Trophoblast cell (in vitro differentiated cells and primary cell): ENCODE measurements around the gene APP.
A peak's percentile ranks its signal among the peaks of the same experiment; 100 is the strongest.
"Not testable (repeated sequence)": the region's sequence is repeated elsewhere in the genome, so short reads cannot be mapped to it uniquely, and the experiment has no call there.

Experiments
- DNase-seq, 2 donors: peaks; one replicate each; pipeline ENCODE4 v3.0.0-alpha.2; 2016
- H2AFZ ChIP-seq: 2 replicates; pipeline ENCODE4 v1.6.1; 2013; ENCODE audit warnings: low read length, moderate library complexity, mild to moderate bottlenecking; ENCODE audit not compliant: insufficient read depth, poor library complexity
- H2AK5ac ChIP-seq: 2 replicates; pipeline ENCODE4 v1.6.1; 2013; ENCODE audit warnings: mild to moderate bottlenecking, low read length
- H2BK120ac ChIP-seq: 2 replicates; pipeline ENCODE4 v1.6.1; 2013; ENCODE audit warnings: low read length, mild to moderate bottlenecking, moderate library complexity; ENCODE audit not compliant: insufficient read depth, poor library complexity
- H2BK12ac ChIP-seq: 2 replicates; pipeline ENCODE4 v1.6.1; 2013; ENCODE audit warnings: mild to moderate bottlenecking, low read length, moderate library complexity
- H2BK5ac ChIP-seq: 2 replicates; pipeline ENCODE4 v1.6.1; 2013; ENCODE audit warnings: low read length, low read depth, moderate library complexity, mild to moderate bottlenecking; ENCODE audit not compliant: poor library complexity
- H3K14ac ChIP-seq: 2 replicates; pipeline ENCODE4 v1.6.1; 2013; ENCODE audit warnings: mild to moderate bottlenecking, low read length
- H3K18ac ChIP-seq: 2 replicates; pipeline ENCODE4 v1.6.1; 2013; ENCODE audit warnings: mild to moderate bottlenecking, low read length
- H3K23ac ChIP-seq: 2 replicates; pipeline ENCODE4 v1.6.1; 2013; ENCODE audit warnings: low read length
- H3K27ac ChIP-seq: 2 replicates; pipeline ENCODE4 v1.5.1; 2013; ENCODE audit warnings: low read depth, mild to moderate bottlenecking, inconsistent platforms, low read length, moderate library complexity
- H3K27me3 ChIP-seq: 2 replicates; pipeline ENCODE4 v1.6.1; 2013; ENCODE audit warnings: inconsistent platforms, mild to moderate bottlenecking, low read length, moderate library complexity; ENCODE audit not compliant: insufficient read depth
- H3K36me3 ChIP-seq, 2 experiments: 1 replicate in 1 of 2; 2 replicates in 1 of 2; pipeline ENCODE4 v1.6.1; 2013; ENCODE audit warnings: low read length in 2 of 2, mild to moderate bottlenecking in 2 of 2, moderate library complexity in 1 of 2; ENCODE audit not compliant: insufficient read depth in 2 of 2, control insufficient read depth in 1 of 2
- H3K4ac ChIP-seq: 2 replicates; pipeline ENCODE4 v1.6.1; 2013; ENCODE audit warnings: low read depth, mild to moderate bottlenecking, low read length, moderate library complexity
- H3K4me1 ChIP-seq, 2 experiments: 1 replicate in 1 of 2; 2 replicates in 1 of 2; pipeline ENCODE4 v1.6.1; 2013; ENCODE audit warnings: low read length in 2 of 2, mild to moderate bottlenecking in 2 of 2, moderate library complexity in 1 of 2; ENCODE audit not compliant: insufficient read depth in 2 of 2, control insufficient read depth in 1 of 2
- H3K4me2 ChIP-seq: 2 replicates; pipeline ENCODE4 v1.6.1; 2013; ENCODE audit warnings: inconsistent platforms, mild to moderate bottlenecking, low read length, moderate library complexity
- H3K4me3 ChIP-seq: 2 replicates; pipeline ENCODE4 v1.5.1; 2013; ENCODE audit warnings: mild to moderate bottlenecking, low read depth, low read length, inconsistent platforms
- H3K79me1 ChIP-seq: one replicate; pipeline ENCODE4 v1.6.1; 2013; ENCODE audit warnings: low read length
- H3K79me2 ChIP-seq: 2 replicates; pipeline ENCODE4 v1.6.1; 2013; ENCODE audit warnings: low read length, mild to moderate bottlenecking; ENCODE audit not compliant: control insufficient read depth, insufficient read depth, poor library complexity
- H3K9ac ChIP-seq: 2 replicates; pipeline ENCODE4 v1.6.1; 2013; ENCODE audit warnings: mild to moderate bottlenecking, low read length
- H3K9me3 ChIP-seq: 2 replicates; pipeline ENCODE4 v1.6.1; 2013; ENCODE audit warnings: low read depth, mild to moderate bottlenecking, control low read depth, inconsistent platforms, low read length; ENCODE audit not compliant: insufficient read depth
- H4K12ac ChIP-seq: 2 replicates; pipeline ENCODE4 v1.6.1; 2013; ENCODE audit warnings: low read depth, mild to moderate bottlenecking, low read length, moderate library complexity
- H4K8ac ChIP-seq: 2 replicates; pipeline ENCODE4 v1.6.1; 2013; ENCODE audit warnings: low read depth, mild to moderate bottlenecking, low read length, moderate library complexity
- H4K91ac ChIP-seq: one replicate; pipeline ENCODE4 v1.6.1; 2013; ENCODE audit warnings: low read depth, mild to moderate bottlenecking, low read length, moderate library complexity
- WGBS: extraction: QIAGEN DNeasy Blood & Tissue Kit; methylation state at CpG from one replicate; pipeline ENCODE4 v1.1.7; 2013; ENCODE audit warnings: missing lambda C conversion rate; ENCODE audit not compliant: insufficient read length, insufficient coverage; ENCODE audit errors: extremely low coverage; 5-methylcytosine and 5-hydroxymethylcytosine counted together

Gene APP

GRCh38 chr21:25925936-25926335 is 244.6 kb downstream of the APP start:
- Histone ChIP-seq H3K4me2 (no peak overlapping the region), H4K8ac (no peak overlapping the region), H3K14ac (no peak overlapping the region), H2AFZ (no peak overlapping the region), H3K9ac (no peak overlapping the region), H2AK5ac (no peak overlapping the region), H3K27ac (no peak overlapping the region), H3K4ac (no peak overlapping the region), H3K4me1 (peaks cover 3% of the 10 kb centered on the region in 2 experiments), H2BK120ac (no peak overlapping the region), H3K9me3 (no peaks in the 10 kb centered on the region), H3K79me1 (no peaks in the 10 kb centered on the region), H3K27me3 (no peaks in the 10 kb centered on the region), H3K36me3 (peaks cover 3 to 10% of the 10 kb centered on the region in 2 experiments), H3K23ac (no peak overlapping the region), H4K12ac (no peak overlapping the region), H3K18ac (no peak overlapping the region), H3K4me3 (no peak overlapping the region), H4K91ac (no peak overlapping the region), H2BK5ac (no peak overlapping the region), H2BK12ac (no peak overlapping the region), H3K79me2 (no peaks in the 10 kb centered on the region)
- no CpG with 5 or more reads among the region's 2 CpGs for WGBS
- DNase-seq, result no peak

- Histone ChIP-seq H2BK12ac (no peak overlapping the region), H3K79me1 (no peaks in the 10 kb centered on the region), H3K23ac (no peak overlapping the region), H3K36me3 (peaks cover 3 to 10% of the 10 kb centered on the region in 2 experiments), H3K27me3 (no peaks in the 10 kb centered on the region), H2AK5ac (no peak overlapping the region), H2BK120ac (no peak overlapping the region), H4K12ac (no peak overlapping the region), H4K91ac (no peak overlapping the region), H2AFZ (no peak overlapping the region), H3K14ac (no peak overlapping the region), H3K4ac (no peak overlapping the region), H3K4me3 (no peak overlapping the region), H3K4me1 (peaks cover 3% of the 10 kb centered on the region in 2 experiments), H3K9ac (no peak overlapping the region), H2BK5ac (no peak overlapping the region), H3K9me3 (no peaks in the 10 kb centered on the region), H4K8ac (no peak overlapping the region), H3K18ac (no peak overlapping the region), H3K79me2 (no peaks in the 10 kb centered on the region), H3K27ac (no peak overlapping the region), H3K4me2 (no peak overlapping the region)
- no peak for DNase-seq
- WGBS, result no CpG with 5 or more reads among the region's 14 CpGs
Observed at GRCh38 chr21:25925064-25925800, 245.3 kb downstream of the APP start.

GRCh38 chr21:25918152-25918551 is 252.4 kb downstream of the APP start:
- not testable (repeated sequence) for DNase-seq, H3K18ac ChIP-seq, H2BK12ac ChIP-seq, H3K79me1 ChIP-seq, H3K4ac ChIP-seq, H3K27me3 ChIP-seq, H3K9me3 ChIP-seq, H3K23ac ChIP-seq, H2AK5ac ChIP-seq, H3K36me3 ChIP-seq, H4K12ac ChIP-seq, H4K8ac ChIP-seq, H3K4me3 ChIP-seq, H4K91ac ChIP-seq, H3K14ac ChIP-seq, H3K79me2 ChIP-seq, H2AFZ ChIP-seq, H2BK120ac ChIP-seq, H3K4me1 ChIP-seq, H3K9ac ChIP-seq, H3K27ac ChIP-seq, H2BK5ac ChIP-seq, H3K4me2 ChIP-seq
- no CpG with 5 or more reads among the region's 17 CpGs for WGBS

- peak; percentile 36 to 84 for DNase-seq
- Histone ChIP-seq H4K8ac (no peak overlapping the region), H2BK120ac (no peak overlapping the region), H3K4ac (no peak overlapping the region), H2BK12ac (no peak overlapping the region), H2BK5ac (no peak overlapping the region), H3K4me2 (no peak overlapping the region), H3K4me1 (no peaks in the 10 kb centered on the region), H2AK5ac (no peak overlapping the region), H4K91ac (no peak overlapping the region), H3K27ac (no peak overlapping the region), H4K12ac (no peak overlapping the region), H3K36me3 (peaks cover 0 to 2% of the 10 kb centered on the region in 2 experiments), H3K18ac (no peak overlapping the region), H3K79me1 (no peaks in the 10 kb centered on the region), H3K4me3 (no peak overlapping the region), H3K9me3 (no peaks in the 10 kb centered on the region), H3K9ac (no peak overlapping the region), H3K14ac (no peak overlapping the region), H3K23ac (no peak overlapping the region), H3K79me2 (no peaks in the 10 kb centered on the region), H2AFZ (no peak overlapping the region), H3K27me3 (no peaks in the 10 kb centered on the region)
- no CpG with 5 or more reads among the region's 6 CpGs for WGBS
Observed at GRCh38 chr21:25916226-25916625, 254.3 kb downstream of the APP start.
